ENCODE data around the gene PTPRN2.
"Not testable (repeated sequence)": the region's sequence is repeated elsewhere in the genome, so short reads cannot be mapped to it uniquely, and the experiment has no call there.

DNA sequence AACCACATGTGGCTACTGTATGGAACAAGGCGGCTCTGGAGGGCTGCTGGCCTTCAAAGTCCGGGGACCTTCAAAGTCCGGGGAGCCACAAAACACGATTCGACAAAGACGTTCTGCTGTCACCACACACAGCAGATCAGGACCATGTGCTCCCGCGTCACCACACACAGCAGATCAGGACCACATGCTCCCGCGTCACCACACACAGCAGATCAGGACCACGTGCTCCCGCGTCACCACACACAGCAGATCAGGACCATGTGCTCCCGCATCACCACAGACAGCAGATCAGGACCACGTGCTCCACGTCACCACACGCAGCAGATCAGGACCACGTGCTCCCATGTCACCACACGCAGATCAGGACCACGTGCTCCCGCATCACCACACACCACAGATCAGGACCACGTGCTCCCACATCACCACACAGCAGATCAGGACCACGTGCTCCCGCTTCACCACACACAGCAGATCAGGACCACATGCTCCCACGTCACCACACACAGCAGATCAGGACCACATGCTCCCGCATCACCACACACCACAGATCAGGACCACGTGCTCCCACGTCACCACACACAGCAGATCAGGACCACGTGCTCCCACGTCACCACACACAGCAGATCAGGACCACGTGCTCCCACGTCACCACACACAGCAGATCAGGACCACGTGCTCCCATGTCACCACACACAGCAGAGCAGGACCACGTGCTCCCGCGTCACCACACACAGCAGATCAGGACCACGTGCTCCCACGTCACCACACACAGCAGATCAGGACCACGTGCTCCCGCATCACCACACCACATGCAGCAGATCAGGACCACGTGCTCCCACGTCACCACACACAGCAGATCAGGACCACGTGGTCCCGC is 1024.9 kb downstream of the PTPRN2 start:
- not testable (repeated sequence) for TF ChIP-seq CTCF (IDR thresholded peaks at IDR 0.05); ZFX (IDR thresholded peaks at IDR 0.05; ENCODE audit: borderline replicate concordance)
